Body of pancreas (tissue), 4 donors: Measurements from ENCODE around the gene CRACDL. TPM values are rescaled to one million over a fixed set of nuclear protein-coding genes. Genes with fewer than 3 reads are reported as not detected.

Experiments
- ATAC-seq: fragments of 150-250 bp; one replicate; pipeline ENCODE4 v1.9.1; 2016
- DNase-seq, 4 donors: peaks; one replicate each; pipeline ENCODE4 v3.0.0-alpha.2; 2019
- H3K27ac ChIP-seq, 4 donors: fragments of 200-600 bp; sonication (generic); 1 replicate in 3 of 4; 2 replicates in 1 of 4; pipeline versions ENCODE4 v1.5.1 to v1.6.1; 2016 to 2019; ENCODE audit warnings: mild to moderate bottlenecking in 1 of 4, mixed read lengths in 1 of 4, moderate library complexity in 1 of 4
- H3K27me3 ChIP-seq, 2 donors: fragments of 200-600 bp; sonication (generic); one replicate each; pipeline ENCODE4 v1.6.0; 2016; ENCODE audit warnings: mild to moderate bottlenecking in 1 of 2
- H3K36me3 ChIP-seq, 2 donors: fragments of 200-600 bp; sonication (generic); replicated peaks in 1 of 2; 2 replicates each; pipeline ENCODE4 v1.5.1; 2016; ENCODE audit warnings: low read depth in 2 of 2; ENCODE audit not compliant: insufficient read depth in 1 of 2
- H3K4me1 ChIP-seq: fragments of 200-600 bp; sonication (generic); one replicate; pipeline ENCODE4 v1.6.0; 2016
- H3K4me3 ChIP-seq, 2 donors: fragments of 200-600 bp; sonication (generic); 1 replicate in 1 of 2; 2 replicates in 1 of 2; pipeline ENCODE4 v1.5.1; 2016 to 2019
- H3K9me3 ChIP-seq, 3 donors: fragments of 200-600 bp; sonication (generic); 1 replicate in 2 of 3; 2 replicates in 1 of 3; pipeline ENCODE4 v1.5.1; 2016
- POLR2A ChIP-seq, 3 donors: fragments of 450-650 bp; IDR thresholded peaks; one replicate each; pipeline ENCODE4 v1.6.1; 2016; ENCODE audit warnings: antibody characterized with exemption in 3 of 3, mild to moderate bottlenecking in 2 of 3
- WGBS, 2 donors: methylation state at CpG; one replicate each; pipeline ENCODE4 v1.1.5; 2017; 5-methylcytosine and 5-hydroxymethylcytosine counted together
- intact Hi-C: fragments of 100-400 bp; cut with DNase I; formaldehyde crosslinking; loops from one replicate; pipeline ENCODE4 v1.15.1; 2023
- total RNA-seq, 2 donors: library from RNA; depleted of rRNA; stranded (reverse); fragments of >200 nt; gene quantifications; one replicate each; pipeline ENCODE4 v1.1.0, GENCODE V29; 2016
- TF ChIP-seq, protein P1 (sequence below), 7 experiments: fragments of 450-650 bp in 4 of 7; fragments of 200-600 bp in 3 of 7; sonication (generic) in 3 of 7; IDR thresholded peaks; one replicate each; pipeline ENCODE4 v1.5.1; 2016 to 2019; ENCODE audit warnings: antibody characterized with exemption in 7 of 7

CRACDL gene
- total RNA-seq, 2 donors from 2014 or later = 14.8 to 22.1 TPM

- TF ChIP-seq, protein P1, sequence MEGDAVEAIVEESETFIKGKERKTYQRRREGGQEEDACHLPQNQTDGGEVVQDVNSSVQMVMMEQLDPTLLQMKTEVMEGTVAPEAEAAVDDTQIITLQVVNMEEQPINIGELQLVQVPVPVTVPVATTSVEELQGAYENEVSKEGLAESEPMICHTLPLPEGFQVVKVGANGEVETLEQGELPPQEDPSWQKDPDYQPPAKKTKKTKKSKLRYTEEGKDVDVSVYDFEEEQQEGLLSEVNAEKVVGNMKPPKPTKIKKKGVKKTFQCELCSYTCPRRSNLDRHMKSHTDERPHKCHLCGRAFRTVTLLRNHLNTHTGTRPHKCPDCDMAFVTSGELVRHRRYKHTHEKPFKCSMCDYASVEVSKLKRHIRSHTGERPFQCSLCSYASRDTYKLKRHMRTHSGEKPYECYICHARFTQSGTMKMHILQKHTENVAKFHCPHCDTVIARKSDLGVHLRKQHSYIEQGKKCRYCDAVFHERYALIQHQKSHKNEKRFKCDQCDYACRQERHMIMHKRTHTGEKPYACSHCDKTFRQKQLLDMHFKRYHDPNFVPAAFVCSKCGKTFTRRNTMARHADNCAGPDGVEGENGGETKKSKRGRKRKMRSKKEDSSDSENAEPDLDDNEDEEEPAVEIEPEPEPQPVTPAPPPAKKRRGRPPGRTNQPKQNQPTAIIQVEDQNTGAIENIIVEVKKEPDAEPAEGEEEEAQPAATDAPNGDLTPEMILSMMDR (IDR thresholded peaks at IDR 0.05) = no peak
- no peak for TF ChIP-seq POLR2A (IDR thresholded peaks at IDR 0.05)
- no peak for DNase-seq
Measured at GRCh38 chr2:98927027-98927426, 9.0 kb downstream of the CRACDL start.

DNA sequence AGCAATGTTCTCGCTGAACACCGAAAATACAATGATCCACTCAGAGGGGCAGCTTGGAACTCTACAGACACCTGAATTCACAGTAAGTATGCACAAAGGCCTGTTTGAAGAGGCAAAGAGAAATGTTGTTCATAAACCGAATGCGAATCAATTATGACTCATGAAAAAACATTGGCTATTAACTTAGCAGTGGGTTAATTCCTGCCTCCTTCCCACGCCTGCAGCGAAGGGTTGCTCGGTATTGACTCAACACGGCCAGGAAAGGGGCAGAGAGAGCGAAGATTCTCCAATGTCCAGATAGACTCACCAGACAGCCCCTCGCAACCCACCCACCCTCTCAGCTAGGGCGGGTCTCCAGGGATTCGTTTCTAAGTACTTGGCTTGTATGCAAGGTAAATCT lies 9.4 kb downstream of the CRACDL start:
- TF ChIP-seq POLR2A (IDR thresholded peaks at IDR 0.05) = no peak
- TF ChIP-seq, protein P1 (IDR thresholded peaks at IDR 0.05) = no peak
- intact Hi-C loops = no loop called here

More at GRCh38 chr2:98927027-98927426, 9.0 kb downstream of the CRACDL start:
- Histone ChIP-seq H3K27me3 (no peaks in the 10 kb centered on the region), H3K4me3 (no peak overlapping the region), H3K4me1 (no peaks in the 10 kb centered on the region), H3K36me3 (no peaks in the 10 kb centered on the region), H3K9me3 (no peaks in the 10 kb centered on the region), H3K27ac (no peak overlapping the region)
- no peak for ATAC-seq
- 85 to 93% methylated on average over 5 to 13 of the region's 13 CpGs for WGBS, 2 donors
- intact Hi-C loops = no loop called here

GRCh38 chr2:98924910-98925309 lies 11.1 kb downstream of the CRACDL start:
- 43 to 83% methylated on average over 2 to 4 of the region's 4 CpGs for WGBS, 2 donors
- H3K4me1 ChIP-seq = no peaks in the 10 kb centered on the region
- no peak overlapping the region for H3K27ac ChIP-seq
- DNase-seq = no peak
- H3K9me3 ChIP-seq = no peaks in the 10 kb centered on the region
- H3K36me3 ChIP-seq = no peaks in the 10 kb centered on the region
- TF ChIP-seq, protein P1 (IDR thresholded peaks at IDR 0.05) = no peak
- TF ChIP-seq POLR2A (IDR thresholded peaks at IDR 0.05) = no peak
- no peak for ATAC-seq
- no peak overlapping the region for H3K4me3 ChIP-seq
- H3K27me3 ChIP-seq = no peaks in the 10 kb centered on the region
- intact Hi-C loops = no loop called here

More for the DNA sequence above, 9.4 kb downstream of the CRACDL start:
- ATAC-seq (no peak), DNase-seq (no peak)
- Histone ChIP-seq H3K27ac (no peak overlapping the region), H3K9me3 (no peaks in the 10 kb centered on the region), H3K27me3 (no peaks in the 10 kb centered on the region), H3K36me3 (no peaks in the 10 kb centered on the region), H3K4me3 (no peak overlapping the region), H3K4me1 (no peaks in the 10 kb centered on the region)
- 71 to 74% methylated on average over 12 of the region's 12 CpGs for WGBS, 2 donors

- Histone ChIP-seq H3K4me1 (no peaks in the 10 kb centered on the region), H3K27me3 (no peaks in the 10 kb centered on the region), H3K27ac (no peak overlapping the region), H3K9me3 (no peaks in the 10 kb centered on the region), H3K4me3 (no peak overlapping the region), H3K36me3 (no peaks in the 10 kb centered on the region)
- TF ChIP-seq, protein P1 (IDR thresholded peaks at IDR 0.05) = no peak
- no peak for TF ChIP-seq POLR2A (IDR thresholded peaks at IDR 0.05)
- DNase-seq (no peak), ATAC-seq (no peak)
- WGBS, 2 donors = 87 to 97% methylated on average over 4 of the region's 4 CpGs
- intact Hi-C loops = no loop called here
Measured at GRCh38 chr2:98924038-98924830, 11.8 kb downstream of the CRACDL start.
